Measurements from ENCODE around the gene ITGB1. TPM values are rescaled to one million over a fixed set of nuclear protein-coding genes. Genes with fewer than 3 reads are reported as not detected.
"Not testable (repeated sequence)": the region's sequence is repeated elsewhere in the genome, so short reads cannot be mapped to it uniquely, and the experiment has no call there.

ITGB1 gene
- total RNA-seq, 1 donor from 2014 or later, result 1,657 TPM

DNA sequence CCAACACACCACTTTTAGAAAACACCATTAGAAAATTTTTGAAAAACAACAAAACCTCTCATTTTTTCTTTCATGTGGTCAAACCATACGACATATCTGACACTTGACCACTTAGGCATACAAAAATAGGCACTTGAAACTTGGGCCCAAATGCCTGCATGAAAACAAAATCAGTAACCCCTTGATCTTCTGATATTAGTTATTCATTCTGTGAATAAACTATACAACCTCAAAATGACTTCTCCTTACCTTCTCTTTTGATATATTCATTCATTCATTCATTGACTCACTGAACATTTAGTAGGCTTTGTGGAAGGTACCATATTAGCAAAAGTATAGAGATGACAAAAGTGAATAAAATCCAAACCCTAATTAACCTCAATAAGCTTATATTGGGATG, 26.4 kb downstream of the ITGB1 start:
- DNase-seq, result no peak

DNA sequence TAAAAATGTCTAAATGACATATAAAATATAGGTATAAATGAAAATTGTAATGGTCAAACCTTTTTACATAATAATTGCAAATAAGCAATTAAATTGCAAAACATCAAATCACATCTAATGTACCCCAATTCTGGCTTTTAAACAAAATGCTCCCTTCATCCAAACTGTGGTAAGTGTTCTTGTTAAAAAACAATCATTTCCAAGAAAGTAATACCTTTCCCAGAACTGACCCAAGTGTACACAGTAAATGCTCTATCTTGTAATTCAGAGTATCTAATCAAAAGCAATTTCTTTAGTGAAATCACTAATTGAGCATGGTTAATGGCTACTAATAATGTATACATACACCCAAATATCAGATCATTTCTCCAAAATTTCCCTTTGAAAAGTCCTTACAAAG, 28.0 kb downstream of the ITGB1 start:
- DNase-seq, result no peak

DNA sequence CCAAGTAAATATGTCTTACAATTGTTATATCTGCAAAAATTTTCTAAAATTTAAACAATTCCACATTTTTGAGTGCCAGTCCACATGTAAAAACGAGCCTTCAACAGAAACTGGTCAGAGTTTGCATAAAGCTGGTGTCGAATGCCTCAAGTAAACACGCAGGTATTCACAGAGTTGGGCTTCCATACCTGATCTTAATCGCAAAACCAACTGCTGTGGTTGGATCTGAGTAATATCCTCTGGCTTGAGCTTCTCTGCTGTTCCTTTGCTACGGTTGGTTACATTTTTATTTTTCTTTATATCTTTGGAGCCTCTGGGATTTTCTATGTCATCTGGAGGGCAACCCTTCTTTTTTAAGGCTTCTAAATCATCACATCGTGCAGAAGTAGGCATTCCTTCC, 28.4 kb downstream of the ITGB1 start:
- DNase-seq, result no peak

DNA sequence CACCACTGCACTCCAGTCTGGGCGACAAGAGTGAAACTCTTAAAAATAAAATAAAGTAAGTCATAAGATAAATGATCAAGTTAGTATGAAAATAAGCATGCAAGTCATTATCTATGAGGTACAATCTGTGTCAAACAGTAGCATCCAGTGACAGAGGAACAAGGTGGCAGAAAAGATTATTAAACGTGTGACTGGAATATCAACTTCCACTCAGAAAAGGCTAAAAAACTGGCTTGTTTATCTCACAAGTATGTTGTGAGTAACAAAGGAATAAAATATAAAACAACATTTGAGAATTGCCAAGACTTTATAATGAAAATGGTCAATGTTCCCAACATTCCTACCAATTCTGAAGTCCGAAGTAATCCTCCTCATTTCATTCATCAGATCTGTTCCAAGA, 30.3 kb downstream of the ITGB1 start:
- no peak for DNase-seq

DNA sequence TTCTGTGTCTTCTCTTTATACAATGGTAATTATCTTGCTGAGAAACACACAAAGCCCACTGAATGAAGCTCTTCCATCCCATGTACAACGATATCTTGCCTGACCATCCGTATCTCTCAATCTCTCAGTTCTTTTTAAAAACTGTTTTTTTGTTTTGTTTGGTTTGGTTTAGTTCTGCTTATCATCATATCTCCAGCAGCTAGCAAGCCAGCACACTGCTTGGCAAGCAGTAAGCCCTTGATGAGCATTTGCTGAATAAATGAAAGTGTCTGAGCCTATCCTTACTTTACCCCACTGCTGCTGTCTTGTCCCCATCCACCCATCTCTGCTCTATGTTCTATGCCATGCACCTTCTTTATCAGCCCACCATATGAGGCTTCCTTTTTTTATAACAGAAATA, 34.2 kb downstream of the ITGB1 start:
- DNase-seq, result no peak

DNA sequence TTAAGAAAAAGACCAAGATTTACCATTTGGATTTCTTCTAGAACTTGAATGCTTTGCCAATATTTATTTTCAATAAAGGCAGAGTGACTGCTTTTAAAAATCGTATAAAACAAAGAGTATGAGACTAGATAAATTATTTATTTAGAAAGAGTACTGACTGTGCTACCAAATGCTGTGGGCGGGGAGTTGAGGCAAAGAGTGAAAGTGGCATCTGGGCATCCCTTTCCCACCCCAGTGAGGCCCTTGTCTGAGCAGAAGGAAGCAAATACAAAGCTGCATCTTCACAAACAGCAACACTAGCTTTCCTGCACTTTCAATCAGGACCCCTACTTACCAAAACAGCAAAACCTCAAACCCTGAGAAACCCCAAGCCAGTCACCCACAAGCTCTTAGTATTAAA, 34.9 kb downstream of the ITGB1 start:
- DNase-seq, result no peak

DNA sequence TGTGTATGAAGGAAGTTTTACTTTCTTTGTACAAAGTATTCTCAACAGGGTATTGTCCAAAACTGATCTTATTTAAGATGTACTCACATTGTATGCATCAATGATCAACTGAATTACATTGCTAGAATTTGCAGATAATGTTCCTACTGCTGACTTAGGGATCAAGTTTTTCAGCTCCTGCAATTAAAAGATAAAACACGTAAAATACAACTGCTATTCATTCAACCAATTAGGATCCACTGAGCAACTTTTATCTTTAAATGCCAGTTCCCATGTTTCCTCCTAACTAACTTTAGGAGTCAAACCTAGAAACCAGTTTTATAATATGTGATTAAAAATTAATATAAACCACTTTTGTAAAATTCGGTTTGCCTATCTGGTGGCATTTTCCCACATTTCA, 35.9 kb downstream of the ITGB1 start:
- DNase-seq, result no peak

DNA sequence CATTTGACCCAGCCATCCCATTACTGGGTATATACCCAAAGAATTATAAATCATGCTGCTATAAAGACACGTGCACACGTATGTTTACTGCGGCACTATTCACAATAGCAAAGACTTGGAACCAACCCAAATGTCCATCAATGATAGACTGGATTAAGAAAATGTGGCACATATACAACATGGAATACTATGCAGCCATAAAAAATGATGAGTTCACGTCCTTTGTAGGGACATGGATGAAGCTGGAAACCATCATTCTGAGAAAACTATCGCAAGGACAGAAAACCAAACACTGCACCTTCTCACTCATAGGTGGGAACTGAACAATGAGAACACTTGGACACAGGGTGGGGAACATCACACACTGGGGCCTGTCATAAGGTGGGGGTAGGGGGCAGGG, 40.2 kb downstream of the ITGB1 start:
- not testable (repeated sequence) for DNase-seq

DNA sequence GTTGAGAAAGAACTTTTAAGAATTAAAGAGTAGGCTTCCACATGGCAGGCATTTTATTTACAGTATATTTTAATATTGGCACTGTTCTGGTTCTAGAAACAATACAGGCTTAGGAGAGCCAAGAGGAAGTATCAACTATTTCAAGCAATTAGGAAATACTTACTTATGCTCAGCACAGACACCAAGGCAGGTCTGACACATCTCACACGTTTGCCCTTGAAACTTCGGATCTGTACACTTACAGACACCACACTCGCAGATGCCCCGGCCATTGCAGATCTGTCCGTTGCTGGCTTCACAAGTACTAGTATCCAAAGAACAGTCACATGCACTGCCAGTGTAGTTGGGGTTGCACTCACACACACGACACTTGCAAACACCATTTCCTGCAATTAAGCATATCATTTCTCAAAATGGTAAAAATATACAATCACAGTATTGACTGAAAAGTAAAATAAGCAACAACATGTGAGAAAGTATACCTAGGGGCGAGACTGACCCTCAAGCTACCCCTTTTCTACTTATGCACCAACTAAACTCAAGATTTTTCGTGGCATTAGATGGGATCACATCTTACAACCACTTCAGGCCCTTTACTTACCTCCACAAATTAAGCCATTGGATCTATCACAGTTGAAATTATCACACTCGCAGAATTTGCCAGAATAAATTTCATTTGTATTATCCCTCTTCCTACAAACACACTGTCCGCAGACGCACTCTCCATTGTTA, 46.6 kb downstream of the ITGB1 start:
- peak; percentile 25 for DNase-seq

DNA sequence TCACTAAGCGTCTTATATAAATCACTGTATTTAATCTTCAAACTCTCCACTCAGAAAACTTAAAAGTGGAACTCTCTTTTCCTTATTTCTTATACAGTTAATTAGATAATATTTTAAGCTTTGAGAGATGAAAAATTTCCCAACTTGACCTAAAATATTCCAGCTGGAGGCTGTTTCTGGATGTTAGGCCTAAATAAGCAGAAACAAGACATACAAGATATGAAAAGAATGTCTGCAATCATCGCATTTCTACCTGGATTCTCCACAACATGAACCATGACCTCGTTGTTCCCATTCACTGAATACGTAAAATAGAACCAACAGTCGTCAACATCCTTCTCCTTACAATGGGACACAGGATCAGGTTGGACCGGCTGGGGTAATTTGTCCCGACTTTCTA, 48.1 kb downstream of the ITGB1 start:
- not testable (repeated sequence) for DNase-seq

DNA sequence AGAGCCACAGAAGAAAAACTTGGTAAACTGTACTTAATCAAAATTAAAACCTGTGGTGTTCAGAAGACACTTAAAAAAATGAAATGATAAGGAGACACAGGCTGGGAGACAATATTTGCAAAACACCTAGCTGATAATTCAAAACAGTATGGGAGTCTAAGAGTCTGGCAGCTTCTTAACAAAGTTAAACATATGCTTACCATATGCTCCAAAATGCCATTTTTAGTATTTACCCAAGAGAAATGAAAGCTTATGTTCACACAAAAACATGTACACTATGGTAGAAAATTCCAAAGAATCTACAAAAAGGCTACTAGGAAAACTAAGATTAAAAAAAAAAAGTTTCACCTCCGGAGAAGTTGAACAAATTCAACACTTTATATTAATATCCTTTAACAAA, 48.6 kb downstream of the ITGB1 start:
- DNase-seq, result no peak

DNA sequence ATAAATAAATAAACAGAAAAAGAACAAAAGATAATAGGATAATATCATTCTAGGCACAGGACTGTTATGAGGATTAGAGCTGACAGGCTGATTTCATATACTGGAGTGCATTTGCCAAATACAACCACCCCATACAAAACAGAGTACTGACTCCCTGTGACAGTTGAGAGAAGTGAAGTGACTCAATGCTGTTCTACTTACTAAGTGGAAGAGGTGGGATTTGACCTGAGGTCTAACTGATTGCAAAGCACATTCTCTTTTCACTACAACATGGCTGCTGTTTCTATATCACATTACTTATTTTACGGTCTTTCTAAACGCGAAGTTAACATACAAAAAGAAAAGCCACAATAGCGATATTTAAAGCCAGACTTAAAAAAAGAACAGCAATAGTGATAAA, 51.4 kb downstream of the ITGB1 start:
- no peak for DNase-seq

DNA sequence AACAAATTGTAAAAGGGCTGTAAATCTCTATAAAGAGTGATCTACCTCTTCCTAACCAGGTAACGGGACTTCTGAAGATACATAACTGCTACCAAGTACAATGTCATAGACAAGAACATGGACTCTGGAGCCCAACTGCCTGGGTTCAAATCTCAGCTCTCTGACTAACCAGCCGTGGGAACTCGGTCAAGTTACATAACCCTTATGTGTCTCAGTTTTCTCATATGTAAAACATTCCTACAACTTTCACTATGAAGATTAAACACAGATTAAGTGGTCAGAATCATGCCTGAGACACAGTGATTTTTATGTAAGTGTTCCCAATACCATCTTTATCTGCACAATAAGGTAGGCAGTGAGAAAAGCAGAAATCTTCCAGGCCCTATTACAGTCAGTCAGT, 52.6 kb downstream of the ITGB1 start:
- no peak for DNase-seq

DNA sequence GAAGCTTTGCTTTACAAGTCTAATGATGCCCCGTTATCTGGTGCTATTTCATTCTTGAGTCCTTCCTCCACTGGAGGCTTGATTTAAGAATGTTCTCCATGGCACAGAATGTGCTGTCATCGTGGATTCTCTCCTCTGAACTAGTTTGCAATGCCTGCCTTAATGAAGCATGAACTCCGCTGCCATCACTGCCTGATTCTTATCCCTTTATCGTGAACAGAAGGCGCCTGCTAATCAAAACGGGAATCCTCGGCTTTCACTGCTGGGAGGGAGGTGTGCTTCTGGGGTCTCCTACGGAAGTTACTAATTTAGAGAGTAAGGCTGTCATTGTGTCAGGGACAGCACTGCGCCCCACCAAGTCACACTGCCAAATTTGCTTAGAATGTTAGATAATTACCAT, 56.2 kb downstream of the ITGB1 start:
- no peak for DNase-seq

DNA sequence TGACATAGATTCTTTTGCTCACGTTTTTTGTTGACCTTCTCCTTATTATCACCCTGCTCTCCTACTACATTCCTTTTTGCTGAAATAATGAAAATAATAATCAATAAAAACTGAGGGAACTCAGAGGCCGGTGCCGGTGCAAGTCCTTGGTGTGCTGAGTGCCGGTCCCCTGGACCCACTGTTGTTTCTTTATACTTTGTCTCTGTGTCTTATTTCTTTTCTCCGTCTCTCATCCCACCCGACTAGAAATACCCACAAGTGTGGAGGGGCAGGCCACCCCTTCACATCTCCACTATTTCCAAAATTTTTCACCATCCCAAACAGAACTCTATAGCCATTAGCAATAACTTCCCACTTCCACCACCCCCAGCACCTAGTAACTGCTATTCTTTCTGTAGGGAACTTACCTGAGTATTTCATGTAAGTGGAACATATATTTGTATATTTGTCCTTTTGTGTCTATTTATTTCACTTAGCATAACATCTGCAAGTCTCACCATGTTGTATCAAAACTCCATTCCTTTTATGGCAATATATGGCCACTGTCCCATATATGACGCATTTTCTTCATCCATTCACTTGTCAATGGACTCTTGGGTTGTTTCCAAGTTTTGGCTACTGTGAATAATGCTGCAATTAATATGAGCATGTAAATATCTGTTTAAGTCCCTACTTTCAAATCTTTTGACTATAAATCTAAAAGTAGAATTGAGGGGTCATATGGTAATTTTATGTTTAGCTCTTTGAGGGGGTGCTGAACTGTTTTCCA, 62.6 kb downstream of the ITGB1 start:
- DNase-seq, result not testable (repeated sequence)

DNA sequence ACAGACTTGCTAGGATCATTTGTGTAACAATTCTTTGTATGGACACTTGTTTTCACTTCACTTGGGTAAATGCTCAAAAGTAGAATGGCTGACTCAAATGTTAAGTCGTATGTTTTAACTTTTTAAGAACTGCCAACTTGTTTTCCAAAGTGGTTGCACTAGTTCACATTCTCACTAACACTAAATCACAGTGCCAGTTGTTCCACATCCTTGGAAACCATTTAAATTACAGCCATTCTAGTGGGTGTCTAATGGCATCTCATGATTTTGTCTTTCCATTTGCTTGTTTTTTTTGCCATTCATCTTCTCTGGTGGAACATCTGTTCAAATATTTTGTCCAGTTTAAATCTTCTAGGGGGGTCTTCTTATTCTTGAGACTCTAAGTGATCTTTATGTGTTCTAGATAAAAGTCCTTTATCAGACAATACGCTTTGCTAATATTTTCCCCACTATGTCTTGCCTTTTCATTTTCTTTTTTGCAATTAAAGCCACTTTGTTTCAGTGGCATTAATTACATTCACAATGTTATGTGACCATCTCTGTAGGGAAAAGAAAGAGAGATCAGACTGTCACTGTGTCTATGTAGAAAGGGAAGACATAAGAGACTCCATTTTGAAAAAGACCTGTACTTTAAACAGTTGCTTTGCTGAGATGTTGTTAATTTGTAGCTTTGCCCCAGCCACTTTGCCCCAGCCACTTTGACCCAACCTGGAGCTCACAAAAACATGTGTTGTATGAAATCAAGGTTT, 63.9 kb downstream of the ITGB1 start:
- DNase-seq, result no peak

DNA sequence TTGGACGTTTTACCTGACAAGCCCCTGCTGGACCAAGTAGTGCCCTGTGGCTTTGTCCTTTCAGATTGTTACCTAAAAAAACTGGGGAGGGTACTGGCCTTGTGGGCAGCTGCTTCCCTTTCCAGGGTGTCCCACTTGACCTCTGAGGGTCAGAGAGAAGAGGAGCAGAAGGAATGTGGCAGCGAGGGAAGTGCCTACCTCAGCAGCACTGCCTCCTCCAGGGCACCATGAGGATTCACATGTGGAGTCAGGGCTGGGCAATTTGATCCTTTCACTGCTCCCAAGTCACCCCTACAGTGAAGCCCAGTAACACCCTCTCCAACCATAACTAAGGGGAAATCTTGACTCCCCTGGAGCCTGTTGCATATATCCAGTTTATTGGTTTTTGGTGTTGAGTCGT, 64.6 kb downstream of the ITGB1 start:
- DNase-seq, result no peak

DNA sequence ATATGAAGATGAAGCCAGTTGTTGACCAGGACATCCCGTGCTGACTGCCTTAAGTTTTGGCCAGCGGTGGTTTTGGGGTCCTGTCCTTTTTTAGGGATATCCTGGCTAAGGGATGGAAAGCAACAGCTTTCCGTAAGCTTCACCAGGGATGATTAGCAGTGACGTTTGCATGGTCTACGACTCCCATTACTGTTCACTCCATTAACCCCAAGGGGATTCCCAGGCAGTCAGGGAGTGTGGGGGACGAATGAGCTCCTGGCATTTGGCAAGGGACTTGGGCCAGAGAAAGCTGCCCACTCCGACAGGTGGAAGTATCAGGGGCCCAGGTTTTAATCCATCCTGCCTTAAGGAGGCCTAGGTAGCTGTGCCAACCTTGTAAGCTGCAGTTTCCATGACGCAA, 66.8 kb downstream of the ITGB1 start:
- DNase-seq, result no peak

DNA sequence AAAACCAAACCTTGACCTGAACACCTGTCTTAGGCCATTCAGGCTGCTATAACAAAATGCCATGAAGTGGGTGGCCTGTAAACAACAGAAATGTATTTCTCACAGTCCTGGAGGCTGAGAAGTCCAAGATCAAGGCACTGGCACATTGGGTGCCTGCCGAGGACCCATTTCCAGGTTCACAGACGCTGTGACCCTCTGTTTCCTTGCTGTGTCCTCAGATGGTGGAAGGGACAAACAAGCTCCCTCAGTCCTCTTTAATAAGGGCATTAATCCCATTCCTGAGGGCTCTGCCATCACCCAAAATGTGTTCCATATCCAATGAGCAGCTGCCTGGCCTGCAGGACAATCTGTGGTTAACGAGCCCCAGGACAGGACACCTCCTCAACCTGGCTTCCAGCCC, 67.6 kb downstream of the ITGB1 start:
- no peak for DNase-seq

DNA sequence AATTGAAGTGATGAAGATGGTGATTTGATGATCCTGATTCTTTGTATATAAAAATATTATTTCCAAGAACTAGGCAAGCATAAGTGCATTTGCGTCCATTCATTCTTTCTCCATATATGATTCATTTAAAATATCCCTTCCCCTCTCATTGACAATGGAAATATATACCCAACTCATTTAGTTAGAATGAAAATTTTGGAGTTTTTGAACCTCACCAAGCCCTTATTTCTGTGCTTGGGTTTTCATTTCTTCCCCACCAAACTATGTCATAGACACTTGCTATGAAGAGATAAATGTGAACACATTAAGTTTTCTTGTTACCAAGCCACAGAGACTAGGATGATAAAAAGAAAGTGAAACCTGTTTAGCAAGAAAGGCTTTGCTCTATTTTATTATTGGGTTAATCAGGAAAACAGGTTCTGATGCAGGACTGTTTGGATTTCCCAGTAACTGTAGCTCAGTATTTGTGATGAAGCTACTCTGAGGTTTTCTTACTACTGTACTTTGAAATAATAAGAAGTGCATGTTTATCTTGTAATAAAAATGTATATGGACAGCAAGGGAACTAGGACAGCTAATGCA, 68.3 kb downstream of the ITGB1 start:
- DNase-seq, result no peak

DNA sequence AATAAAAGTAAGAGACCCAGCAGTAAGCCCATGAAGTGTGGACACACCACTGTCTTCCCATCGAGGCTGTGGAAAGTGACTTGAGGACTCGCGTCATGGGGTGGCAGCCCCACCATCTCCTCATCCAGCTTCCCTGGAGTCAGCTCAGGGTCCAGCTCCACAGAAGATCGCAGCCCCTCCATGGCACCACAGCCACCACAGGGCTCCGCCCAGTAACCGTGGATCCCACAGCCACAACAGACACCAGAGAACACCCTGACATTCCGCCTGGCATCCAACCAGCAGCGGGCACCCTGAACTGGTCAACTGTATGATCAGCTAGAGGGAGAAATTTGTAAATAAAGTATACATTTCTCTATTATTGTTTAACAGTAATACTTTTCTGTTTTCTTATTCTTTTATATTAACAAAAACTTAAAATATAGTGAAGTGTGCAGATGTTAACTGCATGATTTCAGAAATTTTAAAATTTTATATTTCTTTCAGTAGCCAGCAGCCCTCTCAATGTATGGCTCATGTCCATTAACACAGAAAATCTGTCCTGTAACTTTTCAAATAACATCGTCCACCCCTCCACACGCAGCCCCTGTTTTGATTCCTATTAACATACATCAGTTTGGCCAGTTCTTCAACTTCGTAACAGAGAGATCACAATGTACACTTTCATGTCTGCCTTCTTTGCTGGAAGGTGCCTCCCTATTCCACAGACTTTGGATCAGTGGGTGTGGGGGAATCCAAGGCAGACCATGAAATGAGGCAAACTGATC, 69.7 kb downstream of the ITGB1 start:
- DNase-seq, result no peak

DNA sequence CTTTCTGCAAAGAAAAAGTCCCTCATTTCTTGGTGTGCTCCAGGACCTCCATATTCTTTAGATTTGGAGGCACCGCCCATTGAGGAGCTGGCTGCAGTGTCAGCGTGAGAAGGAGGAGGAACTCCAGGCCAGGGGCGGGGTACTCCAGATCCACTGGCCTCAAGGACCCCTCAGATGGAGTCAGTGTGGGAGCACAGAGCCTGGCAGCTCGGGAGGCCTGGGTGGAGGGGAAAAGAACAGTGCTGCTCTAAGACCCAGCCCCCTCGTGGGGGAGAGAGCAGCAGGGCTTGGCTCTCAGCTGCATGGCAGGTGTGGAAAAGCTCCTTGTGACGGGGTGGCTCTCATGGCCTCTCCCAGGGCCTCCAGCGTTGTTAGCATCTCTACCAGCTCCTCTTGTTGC, 70.5 kb downstream of the ITGB1 start:
- no peak for DNase-seq

DNA sequence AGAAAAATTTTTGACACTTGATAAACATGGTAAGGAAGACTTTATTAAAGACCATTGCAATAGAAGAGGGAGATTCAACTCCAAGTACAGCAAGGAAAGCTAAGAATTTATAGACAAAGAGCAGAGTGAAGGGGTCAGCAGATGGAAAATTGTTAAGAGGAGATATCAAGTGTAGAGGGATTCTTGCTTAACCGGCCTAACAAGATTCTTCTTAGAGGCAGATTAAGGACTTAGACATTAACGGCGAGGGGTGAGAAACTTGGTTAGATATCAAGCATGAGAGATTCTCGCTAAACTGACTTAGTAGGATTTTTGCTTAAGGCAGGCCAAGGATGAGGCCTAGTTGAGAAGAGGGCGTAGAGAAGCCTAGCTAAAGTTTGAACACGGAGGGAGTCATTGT, 76.0 kb downstream of the ITGB1 start:
- no peak for DNase-seq

All from dermis blood vessel endothelial cell (primary cell).